OCI-LY3 (cell line): Measurements from ENCODE around the gene ZNF346.

Experiments used
- H2AFZ ChIP-seq: fragments of 200-600, 300-600 bp; shearing (Covaris generic); 2 replicates; pipeline ENCODE4 v1.6.0; 2014; ENCODE audit warnings: antibody characterized with exemption, low read depth, low read length
- H3K27ac ChIP-seq: fragments of 200-600, 300-600 bp; sonication (generic); 2 replicates; pipeline ENCODE4 v1.5.1; 2014; ENCODE audit warnings: mild to moderate bottlenecking, low read length, moderate library complexity, mixed read lengths
- H3K27me3 ChIP-seq: fragments of 200-600, 300-600 bp; sonication (generic); 2 replicates; pipeline ENCODE4 v1.6.1; 2014; ENCODE audit warnings: low read depth, low read length, mixed read lengths
- H3K36me3 ChIP-seq: fragments of 200-600, 300-600 bp; sonication (generic); replicated peaks from 2 replicates; pipeline ENCODE3; 2014; ENCODE audit warnings: low read depth, low read length, mixed read lengths
- H3K4me1 ChIP-seq: fragments of 300-600, 200-600 bp; sonication (generic); 2 replicates; pipeline ENCODE4 v1.6.1; 2014; ENCODE audit warnings: low read length, mixed read lengths
- H3K4me2 ChIP-seq: fragments of 200-600, 300-600 bp; sonication (generic); 2 replicates; pipeline ENCODE4 v1.6.1; 2014; ENCODE audit warnings: low read length, mixed read lengths
- H3K4me3 ChIP-seq: fragments of 300-600, 200-600 bp; sonication (generic); 2 replicates; pipeline ENCODE4 v1.5.1; 2014; ENCODE audit warnings: antibody characterized with exemption, mild to moderate bottlenecking, low read length, moderate library complexity
- H3K79me2 ChIP-seq: fragments of 300-600, 200-600 bp; shearing (Covaris generic); 2 replicates; pipeline ENCODE4 v1.6.1; 2014; ENCODE audit warnings: mild to moderate bottlenecking, low read length, mixed read lengths
- H3K9ac ChIP-seq: fragments of 300-600, 200-600 bp; shearing (Covaris generic); 2 replicates; pipeline ENCODE4 v1.6.0; 2014; ENCODE audit warnings: mild to moderate bottlenecking, low read length, moderate library complexity
- H3K9me3 ChIP-seq: fragments of 200-600, 300-600 bp; shearing (Covaris generic); 2 replicates; pipeline ENCODE4 v1.6.1; 2014; ENCODE audit warnings: low read length, mixed read lengths; ENCODE audit not compliant: insufficient read depth
- H4K20me1 ChIP-seq: fragments of 200-600, 300-600 bp; sonication (generic); 2 replicates; pipeline ENCODE4 v1.6.1; 2016; ENCODE audit warnings: low read length, mixed read lengths; ENCODE audit not compliant: insufficient read depth
- CTCF ChIP-seq: fragments of 200-600, 300-600 bp; sonication (generic); IDR thresholded peaks from 2 replicates; pipeline ENCODE4 v1.5.1; 2014; ENCODE audit warnings: antibody characterized with exemption, low read length, low read depth
- EZH2phosphoT487 ChIP-seq: fragments of 200-600 bp; shearing (Covaris generic); IDR thresholded peaks from 2 replicates; pipeline ENCODE4 v1.6.1; 2018; ENCODE audit warnings: antibody characterized with exemption, mixed run types, low read depth

The ZNF346 gene

GRCh38 chr5:177071666-177072385, 49.3 kb downstream of the ZNF346 start:
- Histone ChIP-seq H3K79me2 (no peaks in the 10 kb centered on the region), H3K27ac (peak overlapping the region; percentile 64), H3K27me3 (no peaks in the 10 kb centered on the region), H3K4me1 (peaks cover 20% of the 10 kb centered on the region), H4K20me1 (no peaks in the 10 kb centered on the region), H3K36me3 (peaks cover 2% of the 10 kb centered on the region), H3K4me2 (peak overlapping the region; percentile 87), H3K9ac (peak overlapping the region; percentile 18; the same call in 1 of the 2 replicates), H3K9me3 (no peaks in the 10 kb centered on the region), H2AFZ (no peak overlapping the region), H3K4me3 (peak overlapping the region; percentile 64)
- no peak for TF ChIP-seq EZH2phosphoT487
- peak; percentile 94 for TF ChIP-seq CTCF

- no peak overlapping the region for H3K4me2 ChIP-seq
- H3K27ac ChIP-seq, result no peak overlapping the region
- H3K79me2 ChIP-seq, result no peaks in the 10 kb centered on the region
- no peaks in the 10 kb centered on the region for H3K9me3 ChIP-seq
- H3K4me3 ChIP-seq, result no peak overlapping the region
- TF ChIP-seq CTCF (no peak), EZH2phosphoT487 (no peak)
- peaks cover 2% of the 10 kb centered on the region for H3K36me3 ChIP-seq
- no peaks in the 10 kb centered on the region for H4K20me1 ChIP-seq
- H2AFZ ChIP-seq, result no peak overlapping the region
- no peak overlapping the region for H3K9ac ChIP-seq
- no peaks in the 10 kb centered on the region for H3K27me3 ChIP-seq
- peaks cover under 1% of the 10 kb centered on the region for H3K4me1 ChIP-seq
Measured at GRCh38 chr5:177077335-177077734, 54.8 kb downstream of the ZNF346 start.

GRCh38 chr5:177079606-177080005, 57.1 kb downstream of the ZNF346 start:
- TF ChIP-seq CTCF (no peak), EZH2phosphoT487 (no peak)
- H3K4me1 ChIP-seq, result no peaks in the 10 kb centered on the region
- H3K36me3 ChIP-seq, result no peaks in the 10 kb centered on the region
- peaks cover 10% of the 10 kb centered on the region; the same call in 1 of the 2 replicates for H3K27me3 ChIP-seq
- no peak overlapping the region for H3K4me3 ChIP-seq
- no peaks in the 10 kb centered on the region for H3K79me2 ChIP-seq
- no peaks in the 10 kb centered on the region for H3K9me3 ChIP-seq
- no peak overlapping the region for H2AFZ ChIP-seq
- H3K27ac ChIP-seq, result no peak overlapping the region
- no peak overlapping the region for H3K9ac ChIP-seq
- H3K4me2 ChIP-seq, result no peak overlapping the region
- no peaks in the 10 kb centered on the region for H4K20me1 ChIP-seq

GRCh38 chr5:177080265-177080664, 57.8 kb downstream of the ZNF346 start:
- Histone ChIP-seq H2AFZ (no peak overlapping the region), H3K36me3 (no peaks in the 10 kb centered on the region), H3K9ac (no peak overlapping the region), H3K4me1 (no peaks in the 10 kb centered on the region), H3K4me2 (no peak overlapping the region), H3K79me2 (no peaks in the 10 kb centered on the region), H3K4me3 (no peak overlapping the region), H4K20me1 (no peaks in the 10 kb centered on the region), H3K27me3 (peaks cover 10% of the 10 kb centered on the region; the same call in 1 of the 2 replicates), H3K9me3 (no peaks in the 10 kb centered on the region), H3K27ac (no peak overlapping the region)
- TF ChIP-seq CTCF (no peak), EZH2phosphoT487 (no peak)
